HT1080 (cell line): ENCODE data around the gene TACC2. TPM values are rescaled to one million over a fixed set of nuclear protein-coding genes. Genes with fewer than 3 reads are reported as not detected.
"Not testable (repeated sequence)": the region's sequence is repeated elsewhere in the genome, so short reads cannot be mapped to it uniquely, and the experiment has no call there.

ENCODE experiments used
- DNase-seq: peaks from one replicate; pipeline ENCODE4 v3.0.0-alpha.2; 2015; ENCODE audit warnings: low read depth
- total RNA-seq: library from RNA; depleted of rRNA; stranded (reverse); fragments of >200 nt; shearing (Covaris generic); gene quantifications from 2 replicates; pipeline ENCODE4 v1.2.3, GENCODE V29; 2014

The TACC2 gene
- total RNA-seq, 1 experiment from 2014 or later = 20.3 TPM

GRCh38 chr10:121983852-121984251 is 5.1 kb upstream of the TACC2 start:
- DNase-seq = no peak

GRCh38 chr10:121984463-121984862 is 4.5 kb upstream of the TACC2 start:
- DNase-seq = no peak

- DNase-seq = no peak
Observed at GRCh38 chr10:121990015-121990677, 1.2 kb downstream of the TACC2 start.

GRCh38 chr10:121991727-121992126 is 2.8 kb downstream of the TACC2 start:
- DNase-seq = not testable (repeated sequence)

- no peak for DNase-seq
Observed at GRCh38 chr10:121994429-121994941, 5.5 kb downstream of the TACC2 start.

- no peak for DNase-seq
Observed at GRCh38 chr10:121998462-121998861, 9.5 kb downstream of the TACC2 start.

GRCh38 chr10:121999301-121999700 is 10.3 kb downstream of the TACC2 start:
- DNase-seq = no peak

GRCh38 chr10:122001698-122002097 is 12.7 kb downstream of the TACC2 start:
- no peak for DNase-seq

GRCh38 chr10:122007415-122007814 is 18.5 kb downstream of the TACC2 start:
- DNase-seq = no peak

GRCh38 chr10:122010405-122011050 is 21.6 kb downstream of the TACC2 start:
- DNase-seq = no peak

GRCh38 chr10:122012731-122013130 is 23.8 kb downstream of the TACC2 start:
- DNase-seq = no peak

- DNase-seq = no peak
Observed at GRCh38 chr10:122013311-122013780, 24.4 kb downstream of the TACC2 start.

GRCh38 chr10:122014652-122015248 is 25.8 kb downstream of the TACC2 start:
- DNase-seq = no peak

GRCh38 chr10:122017926-122018325 is 29.0 kb downstream of the TACC2 start:
- DNase-seq = not testable (repeated sequence)

- DNase-seq = no peak
Observed at GRCh38 chr10:122018491-122018890, 29.5 kb downstream of the TACC2 start.

- no peak for DNase-seq
Observed at GRCh38 chr10:122018951-122019413, 30.0 kb downstream of the TACC2 start.

GRCh38 chr10:122019414-122019975 is 30.5 kb downstream of the TACC2 start:
- DNase-seq = no peak

GRCh38 chr10:122020226-122020625 is 31.3 kb downstream of the TACC2 start:
- DNase-seq = no peak

GRCh38 chr10:122021379-122021778 is 32.4 kb downstream of the TACC2 start:
- DNase-seq = no peak

GRCh38 chr10:122021828-122022227 is 32.9 kb downstream of the TACC2 start:
- no peak for DNase-seq

- DNase-seq = no peak
Observed at GRCh38 chr10:122022276-122022675, 33.3 kb downstream of the TACC2 start.

GRCh38 chr10:122023257-122023656 is 34.3 kb downstream of the TACC2 start:
- DNase-seq = not testable (repeated sequence)
